Measurements from ENCODE around the gene CXXC5.

DNA sequence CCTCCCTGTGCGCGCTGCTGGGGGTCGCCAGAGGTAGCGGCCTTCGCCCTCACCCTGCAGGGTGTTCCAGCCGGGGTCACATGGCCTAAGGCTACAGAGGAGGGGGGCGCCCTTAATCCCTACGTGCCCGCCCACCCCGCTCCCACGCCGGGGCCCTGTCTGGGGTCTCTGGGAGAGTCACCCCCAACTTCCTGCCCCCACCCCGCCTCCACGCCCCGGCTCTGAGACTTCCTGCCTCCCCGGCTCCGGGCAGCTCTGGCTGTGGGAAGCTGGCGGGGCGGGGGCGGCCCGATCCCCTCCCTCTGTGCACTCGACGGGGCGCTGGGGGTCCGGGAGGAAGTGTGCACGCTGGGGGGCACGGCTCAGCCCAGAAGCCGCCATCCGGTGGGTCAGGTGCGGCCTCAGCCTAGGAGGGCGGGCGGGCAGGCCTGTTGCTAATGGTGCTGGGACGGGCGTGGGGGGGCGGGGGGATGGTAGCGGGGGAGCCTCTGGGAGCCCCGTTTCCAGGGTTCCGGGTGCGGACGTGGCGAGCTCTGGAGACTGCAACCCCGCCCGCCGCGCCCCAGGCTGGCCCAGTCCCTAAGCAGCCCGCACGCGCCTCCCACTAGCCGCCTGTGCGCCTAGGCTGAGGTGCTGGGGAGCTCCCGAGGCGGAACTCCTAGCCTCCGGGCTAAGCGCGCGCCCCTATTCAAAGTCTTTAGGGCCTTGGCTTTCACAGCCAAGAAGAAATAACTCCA lies 61.6 kb downstream of the CXXC5 start:
- TF ChIP-seq, protein P1, sequence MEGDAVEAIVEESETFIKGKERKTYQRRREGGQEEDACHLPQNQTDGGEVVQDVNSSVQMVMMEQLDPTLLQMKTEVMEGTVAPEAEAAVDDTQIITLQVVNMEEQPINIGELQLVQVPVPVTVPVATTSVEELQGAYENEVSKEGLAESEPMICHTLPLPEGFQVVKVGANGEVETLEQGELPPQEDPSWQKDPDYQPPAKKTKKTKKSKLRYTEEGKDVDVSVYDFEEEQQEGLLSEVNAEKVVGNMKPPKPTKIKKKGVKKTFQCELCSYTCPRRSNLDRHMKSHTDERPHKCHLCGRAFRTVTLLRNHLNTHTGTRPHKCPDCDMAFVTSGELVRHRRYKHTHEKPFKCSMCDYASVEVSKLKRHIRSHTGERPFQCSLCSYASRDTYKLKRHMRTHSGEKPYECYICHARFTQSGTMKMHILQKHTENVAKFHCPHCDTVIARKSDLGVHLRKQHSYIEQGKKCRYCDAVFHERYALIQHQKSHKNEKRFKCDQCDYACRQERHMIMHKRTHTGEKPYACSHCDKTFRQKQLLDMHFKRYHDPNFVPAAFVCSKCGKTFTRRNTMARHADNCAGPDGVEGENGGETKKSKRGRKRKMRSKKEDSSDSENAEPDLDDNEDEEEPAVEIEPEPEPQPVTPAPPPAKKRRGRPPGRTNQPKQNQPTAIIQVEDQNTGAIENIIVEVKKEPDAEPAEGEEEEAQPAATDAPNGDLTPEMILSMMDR (conservative IDR thresholded peaks at IDR 0.05 in 1 of 2, IDR thresholded peaks at IDR 0.05 in 1 of 2; ENCODE audit: extremely low read depth in 1 of 2, insufficient read depth in 1 of 2, low read depth in 1 of 2, low read length in 2 of 2) = no peak
- TF ChIP-seq EZH2 (IDR thresholded peaks at IDR 0.05; ENCODE audit: borderline replicate concordance, low read length) = no peak
